A549 treated with GW870086 at 1 μM for 4 hours (cell line): ENCODE results near the gene ARHGAP31. TPM values are rescaled to one million over a fixed set of nuclear protein-coding genes. Genes with fewer than 3 reads are reported as not detected.

ENCODE experiments used
- total RNA-seq: library from RNA; stranded (reverse); fragments of 200-300 nt; extraction: Qiagen RNA extraction; gene quantifications from 5 replicates; pipeline ENCODE4 v1.2.3, GENCODE V29; 2022; ENCODE audit warnings: low read depth

The ARHGAP31 gene
- total RNA-seq: 0.85 to 1.3 TPM (median 1.3 TPM) in 5 replicates

GRCh38 chr3:119293871-119294695, at the start of gene ARHGAP31:
Gene ARHGAP31, plus strand, starts transcription at chr3:119294383. Its CDS starts 522 bp downstream, at chr3:119294905.

GRCh38 chr3:119463171-119464169, 169.3 kb downstream of the ARHGAP31 start, which contains the start of gene TMEM39A:
Gene TMEM39A, minus strand, starts transcription at chr3:119463615. Its CDS starts 1,541 bp downstream, at chr3:119462074.

Other genes with a start within 250 kb of the ARHGAP31 start
- gene TEX55, start 148.2 kb upstream of the ARHGAP31 start, total RNA-seq: not detected in 5 replicates
- gene UPK1B, start 120.8 kb upstream of the ARHGAP31 start, total RNA-seq: 9.3 to 14.5 TPM (median 12.9 TPM) in 5 replicates
- 88.3 to 123 TPM (median 119 TPM) in 5 replicates for gene B4GALT4, start 53.5 kb upstream of the ARHGAP31 start, total RNA-seq
- 24.4 to 27.4 TPM (median 25.3 TPM) in 5 replicates for gene TMEM39A, start 169.2 kb downstream of the ARHGAP31 start, total RNA-seq
- 7.9 to 9.3 TPM (median 8.3 TPM) in 5 replicates for gene POGLUT1, start 174.6 kb downstream of the ARHGAP31 start, total RNA-seq
- 62.7 to 91.1 TPM (median 86.0 TPM) in 5 replicates for gene TIMMDC1, start 204.2 kb downstream of the ARHGAP31 start, total RNA-seq